ENCODE data around the gene SEMA5A. TPM values are rescaled to one million over a fixed set of nuclear protein-coding genes. Genes with fewer than 3 reads are reported as not detected.

Gene SEMA5A
- total RNA-seq, 1 donor from 2014 or later: 9.3 TPM

DNA sequence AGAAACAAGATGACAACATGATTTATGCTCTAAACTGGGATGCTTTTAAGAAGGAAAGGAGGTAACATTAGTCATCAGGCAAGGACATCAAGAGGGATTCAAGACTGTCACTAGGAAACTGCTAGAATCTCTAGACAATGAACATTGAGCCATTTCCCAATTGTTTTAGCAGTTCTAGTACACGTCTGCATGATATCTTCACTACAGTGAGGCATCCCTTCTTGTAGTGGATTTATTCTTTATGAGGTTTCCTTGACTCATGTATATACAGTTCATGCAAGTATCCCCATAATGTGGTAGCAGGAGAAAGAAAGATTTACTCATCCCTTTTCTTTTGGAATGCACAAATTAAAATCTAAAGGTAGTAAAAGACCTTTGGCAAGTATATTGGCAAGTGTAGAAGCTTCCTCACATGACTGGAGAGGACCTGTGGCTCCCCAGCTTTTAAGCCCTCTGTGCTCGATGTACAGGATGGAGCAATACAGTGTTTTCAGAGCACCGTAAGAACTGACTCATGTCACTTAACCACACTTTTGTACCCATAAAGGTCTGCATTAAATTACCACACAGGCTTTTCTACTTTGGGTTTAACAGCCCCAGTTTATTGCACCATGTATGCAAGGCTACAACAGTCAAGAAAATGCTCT is 335.9 kb downstream of the SEMA5A start:
- intact Hi-C loops (cut with DNase I): no loop called here
- Histone ChIP-seq H3K9me3 (no peaks in the 10 kb centered on the region), H3K27me3 (no peaks in the 10 kb centered on the region), H3K4me1 (no peaks in the 10 kb centered on the region), H3K36me3 (no peaks in the 10 kb centered on the region), H3K4me3 (no peak overlapping the region), H3K27ac (no peak overlapping the region)
- TF ChIP-seq POLR2AphosphoS5 (IDR thresholded peaks at IDR 0.05; ENCODE audit: insufficient read depth in 1 of 2, low read depth in 1 of 2) (no peak), POLR2A (IDR thresholded peaks at IDR 0.05) (no peak), CTCF (IDR thresholded peaks at IDR 0.05) (no peak)
- DNase-seq (ENCODE audit: extremely low spot score in 2 of 2): no peak

- Histone ChIP-seq H3K4me3 (no peak overlapping the region), H3K27me3 (no peaks in the 10 kb centered on the region), H3K9me3 (no peaks in the 10 kb centered on the region), H3K4me1 (no peaks in the 10 kb centered on the region), H3K36me3 (no peaks in the 10 kb centered on the region), H3K27ac (no peak overlapping the region)
- TF ChIP-seq CTCF (IDR thresholded peaks at IDR 0.05) (peak in 1 of 3 experiments; percentile 37), POLR2AphosphoS5 (IDR thresholded peaks at IDR 0.05; ENCODE audit: insufficient read depth in 1 of 2, low read depth in 1 of 2) (no peak), POLR2A (IDR thresholded peaks at IDR 0.05) (no peak)
- intact Hi-C loops (cut with DNase I): no loop called here
- no peak for DNase-seq (ENCODE audit: extremely low spot score in 2 of 2)
Observed at GRCh38 chr5:9207817-9208418, 338.0 kb downstream of the SEMA5A start.

DNA sequence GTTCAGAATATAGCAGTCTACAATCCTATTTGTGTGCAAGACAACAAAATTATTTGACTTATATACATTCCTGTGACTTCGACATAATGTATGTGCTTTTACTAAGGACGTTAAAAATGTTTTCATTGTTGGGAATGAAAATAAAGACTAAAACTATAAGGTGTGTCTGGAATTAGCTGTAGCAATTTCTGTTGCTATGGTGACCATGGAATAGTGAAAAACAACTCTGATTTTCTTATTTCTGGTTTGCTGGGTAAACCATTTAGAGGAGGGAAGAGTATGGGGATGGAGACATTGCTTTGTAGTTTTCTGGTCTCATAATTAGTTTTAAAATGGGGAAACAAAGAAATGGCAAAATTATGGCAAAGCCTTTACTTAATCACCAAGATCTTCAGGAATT is 343.2 kb downstream of the SEMA5A start:
- H3K4me3 ChIP-seq: no peak overlapping the region
- no peak for DNase-seq (ENCODE audit: extremely low spot score in 2 of 2)
- TF ChIP-seq POLR2A (IDR thresholded peaks at IDR 0.05) (no peak), CTCF (IDR thresholded peaks at IDR 0.05) (no peak), POLR2AphosphoS5 (IDR thresholded peaks at IDR 0.05; ENCODE audit: insufficient read depth in 1 of 2, low read depth in 1 of 2) (no peak)
- no peak overlapping the region for H3K27ac ChIP-seq
- H3K27me3 ChIP-seq: no peaks in the 10 kb centered on the region
- intact Hi-C loops (cut with DNase I): no loop called here
- H3K36me3 ChIP-seq: no peaks in the 10 kb centered on the region
- H3K9me3 ChIP-seq: no peaks in the 10 kb centered on the region
- no peaks in the 10 kb centered on the region for H3K4me1 ChIP-seq

DNA sequence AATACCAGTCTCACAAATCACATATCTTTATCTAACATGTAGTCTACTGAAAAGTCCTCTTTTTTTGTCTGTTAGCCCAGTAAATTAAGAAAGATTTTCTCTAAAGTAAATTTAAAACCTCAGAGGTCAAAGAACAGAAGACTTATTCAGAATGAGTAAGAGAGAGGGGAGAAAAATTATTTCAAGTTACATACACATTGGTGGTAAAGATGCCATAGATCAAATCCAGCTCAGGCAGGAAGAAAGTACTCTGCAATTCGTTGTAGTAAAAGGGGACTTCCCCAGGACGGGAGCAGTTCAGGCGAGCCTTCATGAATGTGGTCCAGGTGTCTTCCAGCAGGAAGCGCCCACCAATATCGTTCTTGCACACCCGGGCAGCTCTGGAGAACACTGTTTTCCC is 344.1 kb downstream of the SEMA5A start:
- H3K36me3 ChIP-seq: no peaks in the 10 kb centered on the region
- H3K27me3 ChIP-seq: no peaks in the 10 kb centered on the region
- no peaks in the 10 kb centered on the region for H3K4me1 ChIP-seq
- H3K4me3 ChIP-seq: no peak overlapping the region
- no peaks in the 10 kb centered on the region for H3K9me3 ChIP-seq
- no peak overlapping the region for H3K27ac ChIP-seq
- intact Hi-C loops (cut with DNase I): no loop called here
- TF ChIP-seq POLR2A (IDR thresholded peaks at IDR 0.05) (no peak), POLR2AphosphoS5 (IDR thresholded peaks at IDR 0.05; ENCODE audit: insufficient read depth in 1 of 2, low read depth in 1 of 2) (no peak), CTCF (IDR thresholded peaks at IDR 0.05) (no peak)
- no peak for DNase-seq (ENCODE audit: extremely low spot score in 2 of 2)

- Histone ChIP-seq H3K36me3 (no peaks in the 10 kb centered on the region), H3K4me1 (no peaks in the 10 kb centered on the region)
- intact Hi-C loops (cut with DNase I): no loop called here
Observed at GRCh38 chr5:9201011-9201410, 344.9 kb downstream of the SEMA5A start.

More at GRCh38 chr5:9201011-9201410, 344.9 kb downstream of the SEMA5A start:
- H3K27ac ChIP-seq: no peak overlapping the region
- no peak for DNase-seq (ENCODE audit: extremely low spot score in 2 of 2)
- no peaks in the 10 kb centered on the region for H3K27me3 ChIP-seq
- H3K4me3 ChIP-seq: no peak overlapping the region
- H3K9me3 ChIP-seq: no peaks in the 10 kb centered on the region
- TF ChIP-seq POLR2AphosphoS5 (IDR thresholded peaks at IDR 0.05; ENCODE audit: insufficient read depth in 1 of 2, low read depth in 1 of 2) (no peak), POLR2A (IDR thresholded peaks at IDR 0.05) (no peak)
